HG02623 (cell line): Measurements from ENCODE around the gene GLRX3.
A peak's percentile ranks its signal among the peaks of the same experiment; 100 is the strongest.
"Not testable (repeated sequence)": the region's sequence is repeated elsewhere in the genome, so short reads cannot be mapped to it uniquely, and the experiment has no call there.

Experiments
- ATAC-seq: cut with Tn5 transposase; IDR thresholded peaks from one replicate; pipeline ENCODE4 v1.9.1; 2021; ENCODE audit warnings: moderate library complexity; ENCODE audit not compliant: unreplicated experiment

The GLRX3 gene

DNA sequence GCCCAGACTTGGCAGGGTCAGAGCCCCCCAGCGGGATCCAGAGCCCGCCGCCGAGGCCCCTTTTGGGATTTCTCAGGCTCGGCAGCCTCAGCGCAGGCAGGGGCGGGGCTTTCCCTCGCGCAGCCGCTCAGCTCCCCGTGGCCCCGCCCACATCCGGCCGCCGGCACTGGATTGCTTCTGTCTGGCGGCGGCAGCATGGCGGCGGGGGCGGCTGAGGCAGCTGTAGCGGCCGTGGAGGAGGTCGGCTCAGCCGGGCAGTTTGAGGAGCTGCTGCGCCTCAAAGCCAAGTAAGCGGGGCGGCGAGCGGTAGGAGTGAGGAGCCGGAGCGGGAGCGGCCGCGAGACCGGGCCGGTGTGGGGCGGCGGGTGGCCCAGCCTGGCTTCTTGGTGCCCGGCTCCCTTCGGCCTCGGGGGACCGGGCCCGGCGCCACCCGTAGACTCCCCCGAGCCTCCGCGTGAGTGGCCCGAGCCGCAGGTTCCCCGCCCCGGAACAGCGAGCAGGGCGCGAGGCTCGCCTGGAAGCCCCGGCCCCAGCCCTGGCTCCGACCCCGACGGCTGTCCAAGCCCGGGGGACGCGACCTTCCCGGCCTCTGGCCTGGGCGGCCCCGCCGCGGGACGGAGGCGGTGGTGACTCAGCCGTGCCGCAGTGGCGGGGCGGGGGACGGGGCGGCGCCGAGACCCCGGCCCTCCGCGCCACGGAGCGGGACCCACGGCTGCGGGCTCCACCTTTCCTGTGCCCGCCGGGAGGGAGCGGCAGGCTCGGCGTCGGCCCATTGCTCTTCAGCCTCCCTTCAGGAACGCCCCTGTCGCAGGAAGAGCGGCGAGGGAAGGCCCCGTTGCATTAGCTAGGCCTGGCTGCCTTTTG lies at the start of gene GLRX3:
Gene GLRX3 (plus strand): TSS at position 166 of the 864 bp plus-strand sequence. CDS start 30 bp downstream, at position 196.
- ATAC-seq: peak; percentile 84

DNA sequence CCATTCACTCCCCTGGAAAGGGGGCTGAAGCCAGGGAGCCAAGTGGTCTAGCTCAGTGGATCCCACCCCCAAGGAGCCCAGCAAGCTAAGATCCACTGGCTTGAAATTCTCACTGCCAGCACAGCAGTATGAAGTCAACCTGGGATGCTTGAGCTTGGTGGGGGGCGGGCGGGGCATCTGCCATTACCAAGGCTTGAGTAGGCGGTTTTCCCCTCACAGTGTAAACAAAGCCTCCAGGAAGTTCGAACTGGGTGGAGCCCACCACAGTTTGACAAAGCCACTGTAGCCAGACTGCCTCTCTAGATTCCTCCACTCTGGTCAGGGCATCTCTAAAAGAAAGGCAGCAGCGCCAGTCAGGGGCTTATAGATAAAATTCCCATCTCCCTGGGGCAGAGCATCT lies 45.6 kb upstream of the GLRX3 start:
- not testable (repeated sequence) for ATAC-seq

DNA sequence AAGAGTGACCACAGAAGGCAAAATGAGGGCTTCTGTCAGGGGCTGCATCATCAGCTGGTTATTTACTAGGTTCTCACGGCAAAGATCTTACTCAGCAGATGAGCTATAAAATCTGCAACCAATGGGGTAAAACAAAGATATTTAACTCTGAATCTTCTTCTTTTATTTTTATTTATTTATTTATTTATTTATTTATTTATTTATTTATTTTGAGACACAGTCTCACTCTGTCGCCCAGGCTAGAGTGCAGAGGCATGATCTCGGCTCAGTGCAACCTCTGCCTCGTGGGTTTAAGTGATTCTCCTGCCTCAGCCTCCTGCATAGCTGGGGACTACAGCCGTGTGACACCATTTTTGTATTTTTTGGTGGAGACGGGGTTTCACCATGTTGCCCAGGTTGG lies 36.8 kb upstream of the GLRX3 start:
- no peak for ATAC-seq

DNA sequence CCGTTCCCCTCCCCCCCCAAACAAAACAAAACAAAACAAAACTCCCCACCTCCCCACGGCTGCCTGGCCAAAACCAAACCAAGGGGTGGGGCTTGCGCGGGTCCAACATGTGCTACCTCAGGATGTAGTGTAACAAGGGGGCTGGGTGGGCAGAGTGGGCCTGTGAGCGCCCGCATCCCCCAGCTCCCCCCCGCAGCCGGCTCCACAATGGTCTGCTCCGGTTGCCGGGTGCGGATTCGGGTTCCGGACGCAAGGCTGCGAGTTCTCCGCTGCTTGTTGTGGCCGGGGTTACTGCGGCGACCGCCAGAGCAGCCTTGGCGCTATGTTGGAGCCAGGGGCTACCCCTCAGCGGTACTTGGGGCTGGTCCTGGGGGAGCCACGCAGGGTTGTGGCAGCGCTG lies 30.5 kb upstream of the GLRX3 start:
- no peak for ATAC-seq

DNA sequence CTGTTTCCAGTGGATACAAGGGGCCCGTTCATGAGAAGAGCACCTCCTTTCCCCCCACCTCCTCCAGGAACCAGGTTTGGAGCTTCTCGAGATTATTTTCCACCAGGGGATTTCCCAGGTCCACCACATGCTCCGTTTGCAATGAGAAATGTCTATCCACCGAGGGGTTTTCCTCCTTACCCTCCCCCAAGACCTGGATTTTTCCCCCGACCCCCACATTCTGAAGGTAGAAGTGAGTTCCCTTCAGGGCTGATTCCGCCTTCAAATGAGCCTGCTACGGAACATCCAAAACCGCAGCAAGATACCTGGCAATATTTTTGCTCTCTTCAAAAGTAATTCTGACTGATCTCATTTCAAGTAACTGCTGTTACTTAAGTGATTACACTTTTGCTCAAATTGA lies 28.0 kb upstream of the GLRX3 start:
- not testable (repeated sequence) for ATAC-seq

DNA sequence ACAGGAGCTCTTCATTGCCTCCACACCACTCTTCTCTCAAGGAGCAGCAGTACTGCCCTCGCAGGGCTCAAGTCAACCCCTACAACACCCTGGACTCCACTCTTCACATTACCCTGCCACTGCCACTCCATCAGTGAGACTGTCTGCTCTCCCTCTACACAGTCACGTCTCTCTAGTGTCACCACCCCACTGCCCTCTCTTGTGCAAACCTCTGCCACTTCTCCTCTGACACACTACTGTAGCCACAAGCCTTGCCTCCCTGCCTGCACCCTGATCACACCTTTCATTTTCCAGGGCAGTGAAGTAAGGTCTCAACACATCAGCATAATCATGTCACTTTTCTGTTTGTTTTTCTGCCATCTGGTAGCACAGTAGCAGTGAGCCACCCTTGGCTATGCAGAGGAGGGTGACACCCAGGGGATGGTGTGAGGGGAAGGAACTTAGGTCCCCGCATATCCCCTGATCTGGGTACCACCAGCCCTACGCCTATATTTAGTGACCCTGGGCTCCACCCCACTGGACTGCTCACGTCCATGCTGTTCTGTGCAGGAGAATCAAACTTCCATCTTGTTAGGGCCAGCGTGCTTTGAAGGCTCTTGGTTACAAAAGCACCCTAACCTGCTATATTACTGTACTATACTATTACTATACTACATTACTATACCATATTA lies 27.1 kb upstream of the GLRX3 start:
- no peak for ATAC-seq

DNA sequence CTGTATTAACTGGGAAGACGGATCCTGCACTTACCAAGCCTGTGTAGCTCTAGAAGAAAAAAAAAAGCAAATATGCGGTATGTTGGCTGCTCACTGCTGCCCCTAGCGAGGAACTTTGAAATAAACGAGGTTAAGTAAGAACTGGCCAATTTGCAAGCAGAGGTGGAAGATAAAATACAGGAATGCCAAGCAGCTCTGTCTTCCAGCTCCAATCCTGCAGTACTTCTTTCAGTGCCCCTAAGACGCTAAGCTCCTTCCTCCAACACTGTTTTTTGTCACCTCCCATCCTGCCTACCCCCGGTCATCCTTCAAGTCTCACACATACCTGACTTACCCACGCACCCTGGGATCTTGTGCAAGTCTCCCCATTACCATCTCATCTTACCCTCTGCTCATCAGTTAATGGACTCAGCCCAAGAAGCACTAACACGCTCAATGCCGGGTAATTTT lies 26.4 kb upstream of the GLRX3 start:
- ATAC-seq: no peak

DNA sequence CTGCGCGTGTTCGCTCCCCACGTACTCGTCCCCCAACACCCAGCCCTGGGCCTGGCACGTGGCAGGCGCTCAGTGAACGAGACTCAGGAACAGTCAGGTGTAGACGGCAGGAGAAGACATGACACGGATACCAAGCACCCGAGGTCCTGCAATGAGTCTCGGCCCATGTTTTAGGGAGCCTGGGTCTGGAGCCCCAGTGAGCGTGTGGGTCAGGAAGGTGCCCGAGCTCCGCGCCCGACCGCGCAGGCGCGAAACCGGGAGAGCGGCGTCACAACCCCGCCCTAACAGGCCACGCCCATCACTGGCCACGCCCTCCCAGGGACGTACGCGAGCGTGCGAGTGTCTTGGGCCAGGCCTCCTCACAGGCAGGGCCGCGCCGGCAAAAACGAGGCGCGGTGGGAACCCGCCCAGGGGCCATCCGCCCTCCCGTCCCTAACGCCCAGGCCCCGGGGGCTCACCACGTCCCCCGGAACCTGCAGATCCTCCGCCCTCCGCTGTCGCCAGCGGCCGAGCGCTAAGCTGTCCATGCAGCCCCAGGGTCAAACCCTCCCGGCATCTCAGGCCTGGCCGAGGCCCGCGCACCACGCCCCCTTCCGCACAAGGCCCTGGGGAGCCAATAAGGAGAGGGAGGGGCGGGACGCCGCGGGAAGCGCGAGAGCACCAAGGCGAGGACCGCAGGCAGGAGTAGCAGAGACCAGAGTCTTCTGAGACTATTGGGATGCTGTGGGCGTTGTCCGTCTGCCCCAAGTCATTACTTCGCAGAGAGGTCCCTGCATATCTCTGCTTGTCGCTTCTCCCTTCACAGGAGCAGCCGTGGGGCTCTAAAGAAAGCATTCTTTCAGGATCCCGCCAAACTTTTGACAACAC lies 25.7 kb upstream of the GLRX3 start, which contains the start of gene C10orf143:
Gene C10orf143 (minus strand): TSS at position 585 of the 867 bp plus-strand sequence. CDS start 58 bp downstream, at position 527.
- ATAC-seq: peak; percentile 78

DNA sequence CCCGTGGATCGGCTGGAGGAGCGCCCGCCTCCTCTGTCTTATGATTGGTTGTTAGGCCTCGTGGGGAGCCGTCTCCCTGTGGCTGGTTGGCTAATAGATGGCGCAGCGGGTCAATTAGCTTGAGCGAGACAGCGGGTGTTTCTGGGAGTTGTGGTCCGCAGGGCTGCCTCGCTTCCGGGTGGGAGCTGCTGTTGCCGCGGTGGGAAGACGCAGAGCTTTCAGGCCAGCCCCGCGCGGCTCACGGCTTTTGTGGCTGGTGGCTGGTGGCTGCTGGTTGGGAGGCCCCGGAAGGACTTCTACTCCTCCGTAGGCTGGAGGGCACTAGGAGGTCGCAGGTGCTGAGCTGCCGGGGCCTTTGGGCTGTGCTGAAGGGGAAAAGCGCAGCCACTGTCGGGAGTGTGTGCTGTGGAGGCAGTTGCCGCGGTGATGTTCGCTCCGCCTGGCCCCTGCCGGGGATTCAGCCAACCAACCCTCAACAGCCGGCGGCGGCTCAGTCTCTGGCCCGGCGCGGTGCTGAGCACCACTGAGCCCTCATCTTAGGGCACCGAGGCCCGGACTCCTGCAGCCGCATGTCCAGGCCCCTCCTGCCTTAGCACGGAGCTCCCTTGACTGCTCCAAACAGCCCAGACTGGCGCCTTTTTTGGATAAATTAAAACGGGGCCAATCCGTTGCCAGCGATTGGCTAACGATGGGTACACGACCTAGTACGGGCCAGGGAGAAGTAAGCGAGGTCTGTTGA lies 24.9 kb upstream of the GLRX3 start:
- ATAC-seq: peak; percentile 84

DNA sequence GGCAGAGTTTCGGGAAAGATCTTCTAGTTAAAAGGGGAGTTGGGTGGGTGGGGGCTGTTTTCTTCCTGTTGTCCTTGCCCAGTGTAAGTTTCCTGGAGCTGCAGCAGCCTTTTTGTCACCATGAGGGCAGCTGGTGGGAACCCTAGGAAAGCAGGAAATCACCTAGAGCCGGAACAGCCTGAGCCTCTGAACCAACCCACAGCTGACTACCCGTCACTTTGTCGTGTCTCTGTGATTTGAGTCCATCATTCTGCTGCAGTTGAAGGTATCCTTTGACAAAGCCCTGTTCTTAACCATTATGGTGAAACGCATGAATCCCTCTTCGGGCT lies 24.4 kb upstream of the GLRX3 start:
- no peak for ATAC-seq

DNA sequence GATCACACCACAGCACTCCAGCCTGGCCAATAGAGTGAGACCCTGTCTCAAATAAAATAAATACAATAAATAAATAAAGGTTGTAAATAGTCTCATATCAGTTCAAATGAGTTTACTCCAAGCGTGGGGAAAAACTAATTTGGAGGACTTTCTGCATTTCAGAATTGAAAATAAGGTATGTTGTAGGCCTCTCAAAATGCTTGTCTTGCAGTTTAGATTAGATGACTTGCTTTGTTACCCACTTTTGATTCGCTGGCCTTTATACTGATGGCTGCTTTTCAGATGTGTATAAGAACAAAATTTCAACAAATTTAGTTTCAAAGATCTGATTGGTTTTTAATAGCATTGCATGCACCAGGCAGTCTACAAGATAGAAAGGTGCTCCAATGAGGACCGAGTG lies 23.4 kb upstream of the GLRX3 start:
- ATAC-seq: no peak

DNA sequence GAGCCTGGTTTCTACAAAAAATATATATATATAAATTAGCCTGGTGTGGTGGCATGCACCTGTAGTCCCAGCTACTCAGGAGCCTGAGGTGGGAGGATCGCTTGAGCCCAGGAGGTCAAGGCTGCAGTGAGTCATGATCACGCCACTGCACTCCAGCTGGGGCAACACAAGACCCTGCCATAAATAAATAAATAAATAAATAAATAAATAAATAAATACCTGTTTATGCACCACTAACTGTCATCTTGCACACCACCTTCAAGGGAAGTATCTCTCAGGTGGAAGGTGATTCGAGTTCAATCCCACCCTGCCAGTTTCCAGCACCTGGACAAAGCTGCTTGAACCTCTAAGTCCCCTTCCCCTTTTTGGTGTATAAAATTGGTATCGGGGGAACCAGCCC lies 19.2 kb upstream of the GLRX3 start:
- ATAC-seq: not testable (repeated sequence)

DNA sequence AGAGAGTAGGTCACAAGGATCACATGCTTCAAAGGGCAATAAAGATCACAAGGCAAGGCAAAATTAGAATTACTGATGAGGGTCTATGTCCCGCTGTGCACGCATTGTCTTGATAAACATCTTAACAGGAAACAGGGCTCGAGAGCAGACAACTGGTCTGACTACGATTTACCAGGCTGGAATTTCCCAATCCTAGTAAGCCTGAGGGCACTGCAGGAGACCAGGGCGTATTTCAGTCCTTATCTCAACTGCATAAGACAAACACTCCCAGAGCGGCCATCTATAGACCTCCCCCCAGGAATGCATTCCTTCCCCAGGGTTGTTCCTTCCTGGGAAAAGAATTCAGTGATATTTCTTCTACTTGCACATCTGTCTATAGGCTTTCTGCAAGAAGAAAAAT lies 18.7 kb upstream of the GLRX3 start:
- ATAC-seq: not testable (repeated sequence)

DNA sequence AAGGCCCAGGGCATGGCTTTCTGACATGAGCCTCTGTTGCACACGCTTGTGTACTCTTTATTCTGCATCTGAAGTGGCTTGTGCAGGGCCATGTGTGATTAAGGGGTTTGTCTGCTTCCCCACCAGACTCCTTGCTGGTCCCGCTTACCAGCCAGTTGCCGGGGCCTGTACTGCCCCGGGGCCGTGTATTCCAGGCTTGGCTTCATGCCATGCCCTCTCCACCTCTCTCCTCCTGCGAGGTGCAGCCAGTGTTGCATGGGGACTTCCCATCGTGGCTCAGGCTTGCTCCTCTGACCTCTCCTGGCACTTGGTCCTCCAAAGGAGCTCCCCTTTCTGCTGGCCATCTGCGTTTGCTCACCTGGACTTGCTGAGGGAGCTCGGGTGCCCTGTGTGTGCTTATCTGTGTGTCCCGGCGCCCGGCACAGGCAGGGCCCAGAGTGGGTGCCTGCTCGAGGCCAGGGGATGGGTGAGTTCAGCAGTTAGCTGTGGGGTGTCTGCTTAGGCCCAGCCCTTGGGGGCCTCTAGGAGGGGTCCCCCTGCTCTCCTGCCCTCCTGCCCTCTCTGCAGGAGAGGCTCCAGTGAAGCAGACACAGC lies 14.6 kb upstream of the GLRX3 start:
- no peak for ATAC-seq

DNA sequence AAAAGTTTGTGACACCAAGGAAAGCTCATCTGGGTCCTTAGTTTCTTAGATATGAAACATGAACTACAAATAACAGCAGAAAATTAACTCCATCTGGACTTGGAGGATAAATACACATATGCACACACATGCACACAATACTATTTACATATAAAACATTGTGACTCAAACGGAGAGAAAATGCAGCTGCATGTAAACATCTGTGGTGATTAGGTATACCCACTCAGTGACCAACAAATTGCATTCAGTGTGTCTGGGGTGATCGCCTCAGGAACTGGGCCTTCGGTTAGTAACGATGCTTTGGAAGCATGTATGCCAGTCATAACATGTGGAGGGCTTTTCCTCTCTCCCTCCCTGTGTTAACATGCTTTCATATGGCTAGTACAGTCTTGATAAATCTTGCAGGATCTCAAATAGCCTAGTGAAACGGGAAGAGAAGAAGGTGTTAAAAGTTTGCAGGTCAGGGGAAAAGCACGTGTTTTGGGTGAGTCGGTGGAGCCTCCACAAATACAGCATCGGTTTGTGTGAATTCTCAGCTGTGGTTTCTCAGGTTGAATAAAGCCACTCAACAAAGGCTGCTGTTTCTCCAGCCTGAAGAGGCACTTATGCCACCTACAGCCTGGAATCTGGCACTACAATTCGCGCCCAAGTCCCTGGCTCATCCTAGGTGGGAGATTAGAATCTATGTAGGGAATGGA lies 8.7 kb upstream of the GLRX3 start:
- peak; percentile 98 for ATAC-seq

DNA sequence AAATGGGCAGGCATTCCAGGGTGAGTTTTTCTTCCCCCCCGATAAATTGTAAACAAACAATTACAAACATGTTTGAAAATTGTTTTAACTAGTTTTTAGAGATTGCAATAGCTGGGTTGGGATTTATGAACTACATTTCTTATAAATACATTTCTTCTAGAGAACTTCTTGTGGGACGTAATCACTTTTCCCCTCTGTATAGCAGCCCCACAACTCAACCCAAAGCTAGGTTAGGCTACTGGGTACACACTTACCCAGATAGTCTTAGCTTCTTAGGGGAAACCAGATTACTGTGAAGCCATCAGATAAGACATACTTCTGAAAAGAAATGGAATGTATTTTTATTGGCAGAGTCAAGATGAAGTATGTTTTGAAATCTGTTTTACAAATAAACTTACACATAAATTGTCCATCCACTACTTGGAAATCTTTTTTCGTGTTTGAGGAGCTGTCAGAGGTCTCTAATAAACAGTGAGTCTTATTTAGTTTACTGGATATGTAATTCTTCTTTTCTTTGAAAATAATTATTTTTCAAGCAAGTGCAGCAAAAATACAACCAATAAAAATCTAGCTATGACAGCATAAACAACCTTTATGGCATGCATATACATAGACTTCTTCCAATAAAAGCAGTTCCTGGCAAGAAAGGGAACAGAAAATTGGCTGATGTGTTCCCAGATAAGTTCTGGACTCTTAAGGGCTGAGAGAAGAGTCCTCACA lies 8.0 kb upstream of the GLRX3 start:
- ATAC-seq: no peak

DNA sequence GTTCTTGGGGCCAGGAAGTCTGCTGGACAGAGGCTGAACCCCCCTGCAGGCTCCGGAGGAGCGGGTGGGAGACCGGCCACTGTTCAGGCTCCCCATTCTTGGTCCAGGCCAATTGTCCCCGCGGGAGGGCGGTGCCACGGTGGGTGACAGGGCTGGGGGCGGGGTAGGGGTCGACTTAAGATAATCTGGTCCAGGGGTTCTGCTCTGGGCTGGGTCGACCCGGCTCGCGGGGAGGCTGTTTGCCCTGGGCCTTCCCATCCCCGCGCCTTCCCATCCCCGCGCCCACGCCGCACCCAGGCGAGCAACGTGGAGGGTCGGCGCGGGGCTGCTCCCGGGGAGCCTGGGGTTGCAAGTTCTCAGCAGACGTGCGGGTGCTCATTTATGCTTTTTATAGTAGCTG lies 7.3 kb upstream of the GLRX3 start:
- ATAC-seq: no peak

DNA sequence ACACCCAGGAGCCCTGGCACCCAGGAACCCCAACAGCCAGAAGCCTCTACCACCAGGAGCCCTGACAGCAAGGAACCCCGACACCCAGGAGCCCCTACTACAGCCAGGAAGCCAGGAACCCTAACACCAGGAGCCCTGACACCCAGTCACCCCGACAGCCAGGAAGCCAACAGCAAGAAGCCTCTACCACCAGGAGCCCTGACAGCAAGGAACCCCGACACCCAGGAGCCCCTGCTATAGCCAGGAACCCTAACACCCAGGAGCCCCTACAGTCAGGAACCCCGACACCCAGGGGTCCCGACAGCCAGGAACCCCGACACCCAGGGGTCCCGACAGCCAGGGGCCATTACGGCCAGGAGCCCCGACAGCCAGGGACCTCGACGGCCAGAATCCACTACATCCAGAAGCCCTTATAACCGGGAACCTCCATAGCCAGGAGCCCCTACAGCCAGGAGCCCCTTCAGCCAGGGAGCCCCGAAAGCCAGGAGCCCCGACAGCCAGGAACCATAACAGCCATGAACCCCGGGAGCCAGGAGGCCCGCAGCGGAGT lies 440 bp upstream of the GLRX3 start:
- ATAC-seq: peak; percentile 1

DNA sequence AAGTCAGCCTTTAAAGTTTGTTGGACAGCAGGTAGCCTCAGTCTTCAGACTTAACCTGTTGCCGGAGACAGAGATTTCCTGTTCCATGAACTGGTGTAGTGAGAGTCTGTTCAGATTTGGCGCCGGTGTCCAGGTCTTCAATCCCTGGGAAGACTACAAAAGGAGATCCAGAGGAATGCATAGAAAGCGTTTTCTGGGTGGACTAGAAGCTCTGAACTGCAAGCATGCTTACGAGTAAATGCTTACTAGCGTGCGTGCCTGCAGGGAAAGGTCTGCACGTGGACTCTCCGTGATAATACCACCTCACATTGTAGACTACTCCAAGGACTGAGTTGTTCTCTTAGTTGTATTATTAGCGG lies 878 bp downstream of the GLRX3 start:
- ATAC-seq: no peak
